ENCODE measurements around the gene CCL13. TPM values are rescaled to one million over a fixed set of nuclear protein-coding genes. Genes with fewer than 3 reads are reported as not detected.

Gene CCL13
- polyA plus RNA-seq, 3 donors, result not detected

- Histone ChIP-seq H3K4me3 (replicated peaks in 1 of 3; ENCODE audit: low read depth in 2 of 3, low read length in 3 of 3) (no peak overlapping the region), H3K27ac (ENCODE audit: low read depth in 1 of 2, low read length in 2 of 2) (no peak overlapping the region), H3K4me2 (replicated peaks; ENCODE audit: extremely low read depth, low read length, poor library complexity, severe bottlenecking) (no peak overlapping the region), H3K9me3 (replicated peaks in 1 of 2; ENCODE audit: control insufficient read depth in 1 of 2, insufficient read depth in 1 of 2, low read length in 2 of 2) (no peaks in the 10 kb centered on the region), H3K9ac (ENCODE audit: insufficient read depth, low read length, poor library complexity, severe bottlenecking) (no peak overlapping the region), H3K36me3 (replicated peaks in 1 of 2; ENCODE audit: control insufficient read depth in 1 of 2, insufficient read depth in 2 of 2, low read length in 2 of 2) (no peaks in the 10 kb centered on the region), H3K4me1 (ENCODE audit: control insufficient read depth in 1 of 2, insufficient read depth in 2 of 2, low read length in 2 of 2) (peaks cover 17 to 20% of the 10 kb centered on the region in 2 donors), H2AFZ (ENCODE audit: insufficient read depth, low read depth, low read length, poor library complexity, severe bottlenecking) (no peak overlapping the region), H3K79me2 (ENCODE audit: insufficient read depth, low read length) (no peaks in the 10 kb centered on the region), H4K20me1 (ENCODE audit: insufficient read depth, low read length) (no peaks in the 10 kb centered on the region), H3K27me3 (ENCODE audit: control insufficient read depth in 2 of 2, insufficient read depth in 2 of 2, low read length in 2 of 2) (no peaks in the 10 kb centered on the region)
- intact Hi-C loops (cut with micrococcal nuclease), result no loop called here
- WGBS (ENCODE audit: insufficient coverage), result 50% methylated on average over 2 of the region's 6 CpGs
- no peak for TF ChIP-seq CTCF (IDR thresholded peaks at IDR 0.05)
- Mint-ChIP-seq H3K36me3 (no peaks in the 10 kb centered on the region), H3K9me3 (no peaks in the 10 kb centered on the region), H3K27ac (peak overlapping the region in 2 of 7 donors; percentile 24 to 43), H3K27me3 (ENCODE audit: low read depth in 3 of 3) (peaks cover 4 to 5% (median 4%) of the 10 kb centered on the region in 3 donors), H3K4me1 (peaks cover 27% of the 10 kb centered on the region), H3K4me3 (no peak overlapping the region)
- no peak for DNase-seq
Measured at GRCh38 chr17:34389126-34389750, 33.0 kb downstream of the CCL13 start.

- Histone ChIP-seq H3K27me3 (ENCODE audit: control insufficient read depth in 2 of 2, insufficient read depth in 2 of 2, low read length in 2 of 2) (no peaks in the 10 kb centered on the region), H3K4me2 (replicated peaks; ENCODE audit: extremely low read depth, low read length, poor library complexity, severe bottlenecking) (no peak overlapping the region), H3K4me3 (replicated peaks in 1 of 3; ENCODE audit: low read depth in 2 of 3, low read length in 3 of 3) (no peak overlapping the region), H3K9me3 (replicated peaks in 1 of 2; ENCODE audit: control insufficient read depth in 1 of 2, insufficient read depth in 1 of 2, low read length in 2 of 2) (no peaks in the 10 kb centered on the region), H3K9ac (ENCODE audit: insufficient read depth, low read length, poor library complexity, severe bottlenecking) (no peak overlapping the region), H3K27ac (ENCODE audit: low read depth in 1 of 2, low read length in 2 of 2) (no peak overlapping the region), H3K79me2 (ENCODE audit: insufficient read depth, low read length) (no peaks in the 10 kb centered on the region), H3K36me3 (replicated peaks in 1 of 2; ENCODE audit: control insufficient read depth in 1 of 2, insufficient read depth in 2 of 2, low read length in 2 of 2) (no peaks in the 10 kb centered on the region), H4K20me1 (ENCODE audit: insufficient read depth, low read length) (no peaks in the 10 kb centered on the region), H2AFZ (ENCODE audit: insufficient read depth, low read depth, low read length, poor library complexity, severe bottlenecking) (no peak overlapping the region), H3K4me1 (ENCODE audit: control insufficient read depth in 1 of 2, insufficient read depth in 2 of 2, low read length in 2 of 2) (peaks cover 17 to 20% of the 10 kb centered on the region in 2 donors)
- Mint-ChIP-seq H3K4me1 (peaks cover 23% of the 10 kb centered on the region), H3K4me3 (no peak overlapping the region), H3K9me3 (no peaks in the 10 kb centered on the region), H3K27ac (no peak overlapping the region), H3K36me3 (no peaks in the 10 kb centered on the region), H3K27me3 (ENCODE audit: low read depth in 3 of 3) (peaks cover 4 to 8% (median 5%) of the 10 kb centered on the region in 3 donors)
- no peak for TF ChIP-seq CTCF (IDR thresholded peaks at IDR 0.05)
- DNase-seq, result no peak
- 100% methylated on average over 4 of the region's 4 CpGs for whole genome bisulfite sequencing (ENCODE audit: insufficient coverage)
- intact Hi-C loops (cut with micrococcal nuclease), result no loop called here
Measured at GRCh38 chr17:34390649-34391048, 34.4 kb downstream of the CCL13 start.

Data from CD14-positive monocyte (primary cell).